NK-92 treated with Interleukin-12 subunit alpha and Interleukin-12 subunit beta, amount 100 ng/mL, for 24 hours (cell line): ENCODE results near the gene GALC.
"Not testable (repeated sequence)": the region's sequence is repeated elsewhere in the genome, so short reads cannot be mapped to it uniquely, and the experiment has no call there.

Source experiments
- DNase-seq: peaks from one replicate; lab custom pipeline; 2025; lab: John Stamatoyannopoulos, UW

GALC gene

GRCh38 chr14:87992718-87993628, at the start of gene GALC:
Gene GALC (minus strand): TSS chr14:87993182. CDS start chr14:87993164, 18 bp downstream.
- DNase-seq = peak; percentile 91

- DNase-seq = no peak
Observed at GRCh38 chr14:88040146-88040545, 47.2 kb upstream of the GALC start.

- no peak for DNase-seq
Observed at GRCh38 chr14:88039197-88039596, 46.2 kb upstream of the GALC start.

GRCh38 chr14:88037325-88037724, 44.3 kb upstream of the GALC start:
- no peak for DNase-seq

GRCh38 chr14:88036422-88036821, 43.4 kb upstream of the GALC start:
- DNase-seq = no peak

GRCh38 chr14:88034076-88034475, 41.1 kb upstream of the GALC start:
- no peak for DNase-seq

- no peak for DNase-seq
Observed at GRCh38 chr14:88032373-88032772, 39.4 kb upstream of the GALC start.

GRCh38 chr14:88030892-88031291, 37.9 kb upstream of the GALC start:
- DNase-seq = no peak

- no peak for DNase-seq
Observed at GRCh38 chr14:88030079-88030478, 37.1 kb upstream of the GALC start.

GRCh38 chr14:88029500-88029899, 36.5 kb upstream of the GALC start:
- DNase-seq = no peak

- DNase-seq = no peak
Observed at GRCh38 chr14:88026890-88027289, 33.9 kb upstream of the GALC start.

- no peak for DNase-seq
Observed at GRCh38 chr14:88025313-88025712, 32.3 kb upstream of the GALC start.

- not testable (repeated sequence) for DNase-seq
Observed at GRCh38 chr14:88024252-88025086, 31.5 kb upstream of the GALC start.

GRCh38 chr14:88023658-88024187, 30.7 kb upstream of the GALC start:
- DNase-seq = no peak

- no peak for DNase-seq
Observed at GRCh38 chr14:88017535-88017934, 24.6 kb upstream of the GALC start.

- DNase-seq = no peak
Observed at GRCh38 chr14:88016768-88017167, 23.8 kb upstream of the GALC start.

GRCh38 chr14:88013750-88014349, 20.9 kb upstream of the GALC start:
- DNase-seq = no peak

- DNase-seq = no peak
Observed at GRCh38 chr14:88012495-88012894, 19.5 kb upstream of the GALC start.

- no peak for DNase-seq
Observed at GRCh38 chr14:88010331-88010730, 17.3 kb upstream of the GALC start.

GRCh38 chr14:88009486-88009885, 16.5 kb upstream of the GALC start:
- no peak for DNase-seq

- DNase-seq = no peak
Observed at GRCh38 chr14:88008039-88008742, 15.2 kb upstream of the GALC start.

GRCh38 chr14:88007608-88008007, 14.6 kb upstream of the GALC start:
- DNase-seq = no peak
